ENCODE measurements around the gene TAF5. TPM values are rescaled to one million over a fixed set of nuclear protein-coding genes. Genes with fewer than 3 reads are reported as not detected.
"Not testable (repeated sequence)": the region's sequence is repeated elsewhere in the genome, so short reads cannot be mapped to it uniquely, and the experiment has no call there.

The TAF5 gene
- polyA plus RNA-seq: 5.9 TPM
- long read RNA-seq, donor 1: 0 reads
- long read RNA-seq, donor 2, partial matches to known transcripts: 943 of 992 reads
- long read RNA-seq, donor 2, other reads (novel, unspliced or antisense): 47 of 992 reads
- long read RNA-seq, donor 3: 0 reads
- long read RNA-seq, donor 4: 0 reads
- long read RNA-seq, donor 5, partial matches to known transcripts: 0 of 2 reads
- long read RNA-seq, donor 5, other reads (novel, unspliced or antisense): 0 of 2 reads
- long read RNA-seq, donor 6, partial matches to known transcripts: 0 of 1 reads
- long read RNA-seq, donor 6, other reads (novel, unspliced or antisense): 0 of 1 reads
- long read RNA-seq, donor 7: 0 reads
- long read RNA-seq, donor 8, partial matches to known transcripts: 261 of 1,000 reads
- long read RNA-seq, donor 8, other reads (novel, unspliced or antisense): 739 of 1,000 reads
- long read RNA-seq, donor 9, partial matches to known transcripts: 54 of 885 reads
- long read RNA-seq, donor 9, other reads (novel, unspliced or antisense): 831 of 885 reads
- long read RNA-seq, donor 10, partial matches to known transcripts: 0 of 1 reads
- long read RNA-seq, donor 10, other reads (novel, unspliced or antisense): 0 of 1 reads
- long read RNA-seq, donor 11, partial matches to known transcripts: 0 of 1 reads
- long read RNA-seq, donor 11, other reads (novel, unspliced or antisense): 0 of 1 reads

- Histone ChIP-seq H3K4me1 (ENCODE audit: control insufficient read depth, insufficient read depth, low read length) (peaks cover 3% of the 10 kb centered on the region), H3K9me3 (ENCODE audit: control insufficient read depth, low read depth, low read length) (no peaks in the 10 kb centered on the region), H3K4me3 (ENCODE audit: low read length) (peak within 1 kb of the TSS; percentile 69), H3K36me3 (ENCODE audit: control insufficient read depth, insufficient read depth, low read length) (no peaks in the 10 kb centered on the region), H3K27ac (ENCODE audit: low read length) (peak within 1 kb of the TSS; percentile 88), H3K27me3 (ENCODE audit: control insufficient read depth, insufficient read depth, low read length) (no peaks in the 10 kb centered on the region)
- WGBS (ENCODE audit: insufficient coverage, low lambda C conversion rate): 0% methylated on average over 3 of the region's 81 CpGs
- peak; percentile 93 to 96 for DNase-seq
Observed at GRCh38 chr10:103367782-103368518, at the start of gene TAF5. Gene TAF5, plus strand, starts transcription at chr10:103367976. Its CDS starts 14 bp downstream, at chr10:103367990.

GRCh38 chr10:103327906-103328305 lies 39.9 kb upstream of the TAF5 start:
- 100% methylated on average over 2 of the region's 7 CpGs for WGBS (ENCODE audit: insufficient coverage, low lambda C conversion rate)
- Histone ChIP-seq H3K27ac (ENCODE audit: low read length) (no peak overlapping the region), H3K4me3 (ENCODE audit: low read length) (no peak overlapping the region), H3K36me3 (ENCODE audit: control insufficient read depth, insufficient read depth, low read length) (peaks cover 31% of the 10 kb centered on the region), H3K4me1 (ENCODE audit: control insufficient read depth, insufficient read depth, low read length) (no peaks in the 10 kb centered on the region), H3K27me3 (ENCODE audit: control insufficient read depth, insufficient read depth, low read length) (no peaks in the 10 kb centered on the region), H3K9me3 (ENCODE audit: control insufficient read depth, low read depth, low read length) (no peaks in the 10 kb centered on the region)
- no peak for DNase-seq

- Histone ChIP-seq H3K27me3 (ENCODE audit: control insufficient read depth, insufficient read depth, low read length) (no peaks in the 10 kb centered on the region), H3K9me3 (ENCODE audit: control insufficient read depth, low read depth, low read length) (no peaks in the 10 kb centered on the region), H3K36me3 (ENCODE audit: control insufficient read depth, insufficient read depth, low read length) (peaks cover 27% of the 10 kb centered on the region), H3K27ac (ENCODE audit: low read length) (no peak overlapping the region), H3K4me1 (ENCODE audit: control insufficient read depth, insufficient read depth, low read length) (no peaks in the 10 kb centered on the region), H3K4me3 (ENCODE audit: low read length) (no peak overlapping the region)
- WGBS (ENCODE audit: insufficient coverage, low lambda C conversion rate): 89% methylated on average over 2 of the region's 2 CpGs
- peak in 1 of 2 donors; percentile 3 for DNase-seq
Observed at GRCh38 chr10:103333934-103334520, 33.7 kb upstream of the TAF5 start.

GRCh38 chr10:103334567-103334966 lies 33.2 kb upstream of the TAF5 start:
- Histone ChIP-seq H3K9me3 (ENCODE audit: control insufficient read depth, low read depth, low read length) (no peaks in the 10 kb centered on the region), H3K4me3 (ENCODE audit: low read length) (no peak overlapping the region), H3K27me3 (ENCODE audit: control insufficient read depth, insufficient read depth, low read length) (no peaks in the 10 kb centered on the region), H3K4me1 (ENCODE audit: control insufficient read depth, insufficient read depth, low read length) (no peaks in the 10 kb centered on the region), H3K27ac (ENCODE audit: low read length) (no peak overlapping the region), H3K36me3 (ENCODE audit: control insufficient read depth, insufficient read depth, low read length) (peaks cover 29% of the 10 kb centered on the region)
- no peak for DNase-seq

GRCh38 chr10:103336370-103336769 lies 31.4 kb upstream of the TAF5 start:
- Histone ChIP-seq H3K27ac (ENCODE audit: low read length) (no peak overlapping the region), H3K9me3 (ENCODE audit: control insufficient read depth, low read depth, low read length) (no peaks in the 10 kb centered on the region), H3K36me3 (ENCODE audit: control insufficient read depth, insufficient read depth, low read length) (peaks cover 27% of the 10 kb centered on the region), H3K4me3 (ENCODE audit: low read length) (no peak overlapping the region), H3K27me3 (ENCODE audit: control insufficient read depth, insufficient read depth, low read length) (no peaks in the 10 kb centered on the region), H3K4me1 (ENCODE audit: control insufficient read depth, insufficient read depth, low read length) (no peaks in the 10 kb centered on the region)
- 100% methylated on average over 1 of the region's 4 CpGs for WGBS (ENCODE audit: insufficient coverage, low lambda C conversion rate)
- no peak for DNase-seq

- Histone ChIP-seq H3K27me3 (ENCODE audit: control insufficient read depth, insufficient read depth, low read length) (no peaks in the 10 kb centered on the region), H3K9me3 (ENCODE audit: control insufficient read depth, low read depth, low read length) (no peaks in the 10 kb centered on the region), H3K4me3 (ENCODE audit: low read length) (peak overlapping the region; percentile 85), H3K4me1 (ENCODE audit: control insufficient read depth, insufficient read depth, low read length) (no peaks in the 10 kb centered on the region), H3K36me3 (ENCODE audit: control insufficient read depth, insufficient read depth, low read length) (peaks cover 13% of the 10 kb centered on the region), H3K27ac (ENCODE audit: low read length) (peak overlapping the region; percentile 81)
- WGBS (ENCODE audit: insufficient coverage, low lambda C conversion rate): no CpG with 5 or more reads among the region's 16 CpGs
- DNase-seq: no peak
Observed at GRCh38 chr10:103350175-103350516, 17.6 kb upstream of the TAF5 start.

- no CpG with 5 or more reads among the region's 82 CpGs for WGBS (ENCODE audit: insufficient coverage, low lambda C conversion rate)
Observed at GRCh38 chr10:103350517-103351260, 17.1 kb upstream of the TAF5 start, which contains the start of gene PCGF6. Gene PCGF6, minus strand, starts transcription at chr10:103351140. Its CDS starts 74 bp downstream, at chr10:103351066.

GRCh38 chr10:103353281-103353680 lies 14.5 kb upstream of the TAF5 start:
- no peaks in the 10 kb centered on the region for H3K9me3 ChIP-seq (ENCODE audit: control insufficient read depth, low read depth, low read length)
- H3K4me1 ChIP-seq (ENCODE audit: control insufficient read depth, insufficient read depth, low read length): no peaks in the 10 kb centered on the region
- DNase-seq: no peak
- H3K27me3 ChIP-seq (ENCODE audit: control insufficient read depth, insufficient read depth, low read length): no peaks in the 10 kb centered on the region
- no peak overlapping the region for H3K4me3 ChIP-seq (ENCODE audit: low read length)
- H3K27ac ChIP-seq (ENCODE audit: low read length): no peak overlapping the region
- WGBS (ENCODE audit: insufficient coverage, low lambda C conversion rate): no CpG with 5 or more reads among the region's 2 CpGs
- H3K36me3 ChIP-seq (ENCODE audit: control insufficient read depth, insufficient read depth, low read length): no peaks in the 10 kb centered on the region

More at GRCh38 chr10:103350517-103351260, 17.1 kb upstream of the TAF5 start, which contains the start of gene PCGF6:
- Histone ChIP-seq H3K4me3 (ENCODE audit: low read length) (peak within 1 kb of the TSS; percentile 85), H3K27ac (ENCODE audit: low read length) (peak within 1 kb of the TSS; percentile 81), H3K27me3 (ENCODE audit: control insufficient read depth, insufficient read depth, low read length) (no peaks in the 10 kb centered on the region), H3K9me3 (ENCODE audit: control insufficient read depth, low read depth, low read length) (no peaks in the 10 kb centered on the region), H3K4me1 (ENCODE audit: control insufficient read depth, insufficient read depth, low read length) (no peaks in the 10 kb centered on the region), H3K36me3 (ENCODE audit: control insufficient read depth, insufficient read depth, low read length) (peaks cover 7% of the 10 kb centered on the region)
- DNase-seq: peak; percentile 66 to 85

GRCh38 chr10:103354567-103354966 lies 13.2 kb upstream of the TAF5 start:
- not testable (repeated sequence) for H3K9me3 ChIP-seq (ENCODE audit: control insufficient read depth, low read depth, low read length); H3K27ac ChIP-seq (ENCODE audit: low read length); H3K27me3 ChIP-seq (ENCODE audit: control insufficient read depth, insufficient read depth, low read length); H3K36me3 ChIP-seq (ENCODE audit: control insufficient read depth, insufficient read depth, low read length); H3K4me3 ChIP-seq (ENCODE audit: low read length); H3K4me1 ChIP-seq (ENCODE audit: control insufficient read depth, insufficient read depth, low read length); DNase-seq
- no CpG with 5 or more reads among the region's 4 CpGs for WGBS (ENCODE audit: insufficient coverage, low lambda C conversion rate)

All from large intestine (tissue), 12 donors.